GM12892 (cell line): ENCODE data around the gene DAP3.

Source experiments
- POLR2A ChIP-seq: IDR thresholded peaks from 2 replicates; pipeline ENCODE4 v1.6.1; 2011; ENCODE audit warnings: low read depth, low read length, control low read depth
- POLR2AphosphoS5 ChIP-seq: IDR thresholded peaks from 2 replicates; pipeline ENCODE4 v1.6.1; 2011; ENCODE audit warnings: low read depth, low read length, control low read depth
- TAF1 ChIP-seq: IDR thresholded peaks from 2 replicates; pipeline ENCODE4 v1.6.1; 2011; ENCODE audit warnings: low read depth, mild to moderate bottlenecking, control low read depth, low read length, borderline replicate concordance

DNA sequence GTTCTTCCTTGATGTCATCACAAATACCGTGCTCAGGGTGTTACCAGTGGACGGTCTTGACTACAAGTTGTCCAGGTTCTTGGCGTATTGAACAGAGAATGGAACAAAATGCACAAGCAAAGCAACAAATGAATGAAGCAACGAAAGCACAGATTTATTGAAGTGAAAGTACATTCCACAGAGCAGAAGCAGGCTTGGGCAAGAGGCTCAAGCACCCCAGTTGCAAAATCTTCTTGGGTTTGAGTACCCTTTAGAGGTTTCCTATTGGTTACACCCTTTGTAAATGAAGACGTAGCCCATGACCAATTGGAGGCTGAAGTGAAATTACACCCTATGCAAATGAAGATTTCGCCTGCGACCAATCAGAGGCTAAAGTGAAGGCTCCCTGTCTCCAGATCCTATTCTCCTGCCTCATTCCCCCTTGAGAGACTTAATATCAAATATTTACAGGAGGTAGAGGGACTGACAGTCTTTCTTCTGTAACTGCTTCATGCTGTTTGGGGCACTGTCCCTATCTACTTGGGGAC is 38.6 kb upstream of the DAP3 start:
- no peak for TF ChIP-seq POLR2AphosphoS5
- TF ChIP-seq TAF1 = no peak
- TF ChIP-seq POLR2A = no peak
